ENCODE results near the gene GEMIN4. TPM values are rescaled to one million over a fixed set of nuclear protein-coding genes. Genes with fewer than 3 reads are reported as not detected.
"Not testable (repeated sequence)": the region's sequence is repeated elsewhere in the genome, so short reads cannot be mapped to it uniquely, and the experiment has no call there.

Gene GEMIN4
- total RNA-seq, 1 donor from 2014 or later = 10.9 TPM

DNA sequence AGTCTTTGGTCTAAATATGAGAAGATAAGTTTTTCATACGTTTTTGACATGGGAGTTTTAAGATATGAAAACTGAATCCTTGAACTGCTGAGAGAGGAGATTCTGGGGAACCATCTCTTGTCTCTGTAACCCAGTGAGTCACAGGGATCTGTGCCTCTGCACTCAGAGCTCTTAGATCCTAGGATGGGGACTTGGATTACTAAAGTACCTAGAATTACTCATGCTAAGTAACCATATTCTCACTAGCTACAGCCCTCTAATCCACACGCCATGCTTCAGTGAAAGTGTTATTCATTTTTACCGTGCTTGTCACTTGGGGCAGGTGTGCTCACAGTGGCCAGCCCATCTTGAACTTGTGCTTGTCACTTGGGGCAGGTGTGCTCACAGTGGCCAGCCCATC, 32.1 kb upstream of the GEMIN4 start:
- DNase-seq (ENCODE audit: low spot score) = no peak
- intact Hi-C loops (cut with DNase I) = no loop called here

DNA sequence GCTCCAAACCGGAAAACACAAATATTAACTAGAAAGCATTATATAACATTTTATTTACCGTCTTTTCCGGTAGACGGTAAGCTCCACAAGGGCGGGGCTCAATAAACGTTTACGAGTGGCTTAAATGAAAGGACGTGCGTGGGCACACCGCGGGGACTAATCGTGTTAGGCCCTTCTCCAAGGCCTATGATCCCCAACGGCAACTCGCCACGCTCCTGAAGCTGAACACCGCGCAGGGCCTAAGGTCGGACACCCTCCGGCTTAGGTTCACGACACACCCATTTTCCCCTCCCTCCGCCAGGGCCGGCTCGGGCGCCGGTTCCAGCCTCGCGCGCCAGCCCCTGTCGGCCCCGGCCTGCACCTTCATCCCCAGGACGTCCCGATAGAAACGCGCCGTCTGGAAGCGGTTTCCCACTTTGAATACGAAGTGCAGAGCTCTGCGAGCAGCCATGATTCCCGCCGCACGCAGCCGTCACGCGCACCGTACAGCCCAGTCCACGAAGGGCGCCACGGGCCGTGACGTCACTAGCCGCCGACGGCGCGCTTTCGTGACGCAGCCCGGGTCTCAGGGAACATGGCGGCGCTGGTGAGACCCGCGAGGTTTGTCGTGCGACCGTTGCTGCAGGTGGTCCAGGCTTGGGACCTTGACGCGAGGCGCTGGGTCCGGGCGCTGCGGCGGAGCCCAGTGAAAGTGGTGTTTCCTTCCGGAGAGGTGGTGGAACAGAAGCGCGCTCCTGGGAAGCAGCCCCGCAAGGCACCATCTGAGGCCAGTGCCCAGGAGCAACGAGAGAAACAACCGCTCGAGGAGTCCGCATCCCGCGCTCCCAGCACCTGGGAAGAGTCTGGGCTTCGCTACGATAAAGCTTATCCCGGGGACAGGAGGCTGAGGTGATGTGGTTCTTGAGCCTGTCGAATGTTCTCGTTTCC, 30.0 kb upstream of the GEMIN4 start, which contains the start of the genes GLOD4 and MRM3:
Gene GLOD4, minus strand, starts transcription at position 476 of the 927 bp plus-strand sequence. Its CDS starts 25 bp downstream, at position 451.
Gene MRM3, plus strand, starts transcription at position 549 of the 927 bp plus-strand sequence. Its CDS starts 26 bp downstream, at position 575.
- intact Hi-C loops (cut with DNase I) = no loop called here
- peak; percentile 96 for DNase-seq (ENCODE audit: low spot score)

DNA sequence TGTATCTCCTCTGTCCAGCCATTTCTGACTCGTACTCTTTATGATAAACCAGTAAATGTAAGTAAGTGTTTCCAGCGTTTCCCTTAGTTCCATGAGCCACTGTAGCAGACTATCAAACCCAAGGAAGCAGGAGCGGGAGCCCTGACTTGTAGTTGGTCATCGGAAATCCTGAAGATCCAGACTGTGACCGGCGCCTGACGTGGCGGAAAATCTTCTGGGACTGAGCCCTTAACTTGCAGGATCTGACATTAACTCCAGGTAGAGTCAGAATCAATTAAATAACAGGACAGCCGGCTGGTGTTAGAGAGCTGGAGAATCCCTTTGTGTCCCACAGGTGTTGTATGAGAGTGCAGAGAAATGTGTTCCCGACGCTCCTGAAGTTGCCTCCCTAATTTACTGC, 26.0 kb upstream of the GEMIN4 start:
- intact Hi-C loops (cut with DNase I) = no loop called here
- DNase-seq (ENCODE audit: low spot score) = no peak

DNA sequence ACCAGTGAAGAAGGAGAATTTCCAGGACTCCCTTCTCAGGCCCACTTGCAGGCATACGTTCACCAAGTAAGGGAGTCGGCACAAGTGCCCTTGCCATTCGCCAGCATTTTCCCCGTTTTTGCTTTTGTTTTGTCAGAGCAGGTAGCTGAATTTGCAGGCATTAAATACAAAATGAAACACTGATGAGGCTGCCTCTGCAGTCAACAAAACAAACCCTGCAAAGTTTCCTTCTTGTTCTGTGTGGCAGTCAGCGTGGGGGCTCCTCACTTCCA, 22.2 kb upstream of the GEMIN4 start:
- intact Hi-C loops (cut with DNase I) = no loop called here
- no peak for DNase-seq (ENCODE audit: low spot score)

DNA sequence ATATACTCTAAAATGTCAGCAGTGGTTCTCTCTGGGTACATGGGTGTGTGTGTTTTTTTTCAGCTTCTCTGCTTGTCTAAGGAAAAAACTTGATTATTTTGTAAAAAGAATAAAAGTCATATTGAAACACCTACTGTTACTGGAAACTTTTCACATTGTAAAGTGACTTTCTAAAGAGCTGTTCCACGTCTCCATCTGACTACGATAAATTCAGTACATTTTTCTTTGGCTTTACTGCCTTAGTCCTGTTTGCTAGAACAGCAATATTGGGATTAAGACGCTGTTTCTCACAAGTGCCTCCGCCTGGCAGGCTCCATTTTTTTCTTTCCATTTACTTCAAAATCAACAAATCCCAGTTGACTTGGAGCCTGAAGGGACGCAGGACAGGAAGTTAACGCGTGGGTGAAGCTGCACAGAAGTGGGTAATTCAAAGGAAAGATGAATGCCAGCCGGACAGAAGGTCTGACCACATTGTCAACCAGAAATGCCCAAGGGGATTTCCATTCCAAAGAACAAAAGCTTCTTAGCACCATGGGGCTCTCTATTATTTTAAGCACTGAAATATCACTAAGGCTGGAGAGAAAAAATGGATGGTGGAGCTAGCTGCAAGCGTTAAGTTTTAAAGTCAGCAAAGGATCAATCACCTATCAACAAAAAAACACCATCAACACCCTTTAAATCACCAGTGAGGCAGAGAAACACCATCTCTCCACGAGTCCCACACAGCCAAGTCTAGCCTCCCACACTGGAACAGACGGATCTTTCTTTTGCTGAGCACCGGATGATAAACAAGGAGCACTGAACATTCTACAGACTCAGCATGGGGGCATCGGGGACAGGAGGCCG, 21.6 kb upstream of the GEMIN4 start:
- DNase-seq (ENCODE audit: low spot score) = no peak
- intact Hi-C loops (cut with DNase I) = no loop called here

DNA sequence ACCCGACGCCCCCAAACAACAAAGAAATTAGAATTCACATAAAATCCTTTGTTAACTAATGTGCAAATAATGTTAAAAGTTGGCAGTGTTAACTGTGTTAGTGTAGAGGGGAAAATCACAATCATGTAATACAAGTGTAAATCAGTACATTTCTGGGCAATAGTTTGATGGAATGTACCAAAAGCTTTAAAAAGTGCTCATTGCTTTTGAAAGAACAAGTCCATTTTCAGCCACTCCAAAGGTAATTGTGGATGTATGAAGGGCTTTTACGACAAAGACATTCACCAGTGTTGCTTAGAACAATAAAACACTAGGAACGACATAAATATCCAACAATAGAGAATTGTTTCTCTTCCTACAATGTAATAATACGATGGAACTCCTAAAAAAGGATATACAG, 21.0 kb upstream of the GEMIN4 start:
- intact Hi-C loops (cut with DNase I) = no loop called here
- DNase-seq (ENCODE audit: low spot score) = no peak

DNA sequence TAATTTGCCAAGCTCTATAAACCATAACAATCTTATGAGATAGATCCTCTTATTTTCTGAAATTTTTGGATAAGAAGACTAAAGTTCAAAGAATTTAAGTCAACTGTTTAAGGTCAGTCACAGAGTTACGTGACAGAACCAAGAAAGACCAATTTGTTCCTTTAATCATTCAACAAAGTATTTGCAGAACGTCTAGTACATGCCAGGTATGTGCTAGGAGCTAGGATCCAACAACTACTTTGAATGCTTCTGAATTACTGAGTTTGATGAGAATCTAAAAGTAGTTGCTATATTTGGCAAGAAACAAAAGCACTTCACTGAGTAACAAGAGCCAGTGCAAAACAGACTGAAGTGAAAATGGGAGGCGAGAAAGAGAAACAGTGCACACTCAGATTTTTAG, 15.0 kb upstream of the GEMIN4 start:
- intact Hi-C loops (cut with DNase I) = no loop called here
- DNase-seq (ENCODE audit: low spot score) = no peak

DNA sequence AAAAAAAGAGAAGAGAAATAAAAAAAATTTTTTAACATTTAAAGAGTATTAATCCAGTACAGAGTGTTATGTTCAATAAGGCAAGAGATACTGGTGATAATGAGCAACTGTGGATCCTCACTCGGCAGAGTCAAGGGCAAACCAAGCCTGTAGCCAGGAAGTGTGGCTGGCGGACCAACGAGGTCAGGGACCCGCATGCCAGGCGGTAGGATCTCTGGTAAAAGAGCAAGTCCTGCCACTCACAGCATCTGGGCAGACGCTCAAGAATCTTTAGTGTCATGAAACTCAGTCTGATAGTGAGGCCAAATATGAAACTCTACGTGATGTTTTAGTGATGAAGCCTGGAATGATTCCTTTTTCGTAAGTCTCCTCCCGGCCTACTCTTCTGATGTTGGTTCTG, 8.3 kb upstream of the GEMIN4 start:
- intact Hi-C loops (cut with DNase I) = no loop called here
- no peak for DNase-seq (ENCODE audit: low spot score)

DNA sequence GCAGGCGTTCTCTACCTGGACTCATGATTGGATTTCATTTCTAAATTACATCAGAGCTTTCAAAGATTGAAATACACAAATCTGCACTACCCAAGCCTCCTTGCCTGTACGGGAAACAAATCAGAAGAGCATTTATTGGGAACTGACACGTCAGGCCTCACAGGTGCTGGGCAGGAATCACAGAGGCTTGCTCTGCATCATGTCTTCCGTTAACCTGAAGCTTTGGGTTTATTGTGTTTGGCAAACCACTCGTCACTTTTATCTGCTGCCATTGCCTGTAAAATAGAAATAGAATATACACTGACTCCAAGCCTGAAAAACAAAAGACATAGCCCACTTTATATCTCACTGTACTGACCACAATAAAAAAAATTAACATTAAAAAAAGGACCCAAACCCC, 7.9 kb upstream of the GEMIN4 start:
- intact Hi-C loops (cut with DNase I) = no loop called here
- no peak for DNase-seq (ENCODE audit: low spot score)

DNA sequence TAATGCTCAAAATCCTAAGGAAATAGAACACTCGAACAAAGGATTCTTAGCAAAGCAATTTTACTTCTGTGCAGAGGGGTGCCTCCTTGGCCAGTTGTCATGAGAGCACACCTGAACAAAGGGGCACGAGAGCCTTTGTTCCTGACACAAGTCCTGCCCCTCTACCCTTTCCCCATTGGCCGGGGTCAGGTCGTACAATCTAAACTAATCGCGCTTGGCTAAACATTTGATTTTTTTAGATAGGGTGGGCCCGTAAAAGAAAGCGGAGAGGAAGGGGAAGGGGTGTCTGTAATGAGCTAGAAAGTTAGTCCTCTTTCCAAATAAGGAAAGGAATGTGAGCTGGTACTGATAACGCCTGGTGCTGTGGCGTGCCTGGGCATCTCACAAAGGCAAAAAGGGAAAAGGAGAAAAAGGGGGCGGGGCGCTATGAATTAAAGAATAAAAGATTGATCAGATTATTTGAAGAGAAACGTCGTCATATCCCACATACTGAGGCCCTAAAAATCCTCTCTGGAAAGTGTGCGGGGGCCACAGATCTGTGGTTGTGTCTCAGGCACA, 4.0 kb upstream of the GEMIN4 start:
- intact Hi-C loops (cut with DNase I); DNase-seq (ENCODE audit: low spot score): not testable (repeated sequence)

DNA sequence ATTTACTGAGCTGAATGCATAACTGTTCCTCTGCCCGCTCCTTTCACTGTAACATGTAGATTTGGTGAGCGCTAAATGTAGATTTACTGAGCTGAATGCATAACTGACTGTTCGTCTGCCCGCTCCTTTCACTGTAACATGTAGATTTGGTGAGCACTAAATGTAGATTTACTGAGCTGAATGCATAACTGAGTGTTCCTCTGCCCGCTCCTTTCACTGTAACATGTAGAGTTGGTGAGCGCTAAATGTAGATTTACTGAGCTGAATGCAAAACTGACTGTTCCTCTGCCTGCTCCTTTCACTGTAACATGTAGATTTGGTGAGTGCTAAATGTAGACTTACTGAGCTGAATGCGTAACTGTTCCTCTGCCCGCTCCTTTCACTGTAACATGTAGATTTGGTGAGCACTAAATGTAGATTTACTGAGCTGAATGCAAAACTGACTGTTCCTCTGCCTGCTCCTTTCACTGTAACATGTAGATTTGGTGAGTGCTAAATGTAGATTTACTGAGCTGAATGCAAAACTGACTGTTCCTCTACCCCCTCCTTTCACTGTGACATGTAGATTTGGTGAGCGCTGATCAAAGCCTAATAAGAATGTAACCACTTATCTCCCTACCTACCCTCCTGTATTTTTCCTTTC, 3.4 kb upstream of the GEMIN4 start:
- DNase-seq (ENCODE audit: low spot score); intact Hi-C loops (cut with DNase I): not testable (repeated sequence)

DNA sequence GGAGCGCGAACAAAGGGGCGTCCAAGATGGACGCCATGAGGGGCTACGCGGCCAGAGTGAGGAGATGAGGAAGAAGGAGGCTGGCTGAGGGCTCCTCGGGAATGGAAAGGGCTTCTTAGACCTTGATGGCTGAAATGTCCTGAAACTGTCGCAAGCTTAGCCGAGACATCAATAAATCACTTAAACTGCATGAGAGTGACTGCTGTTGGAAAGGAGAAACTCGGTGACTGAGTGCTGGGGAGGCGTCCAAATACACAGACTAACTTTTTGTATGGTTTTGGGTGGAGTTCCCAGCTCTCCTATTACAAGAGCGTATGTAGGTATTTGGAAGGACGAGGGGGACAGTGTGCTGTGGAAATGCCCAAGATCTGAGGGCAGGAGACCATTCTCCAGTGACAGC, 1.4 kb upstream of the GEMIN4 start:
- no peak for DNase-seq (ENCODE audit: low spot score)
- intact Hi-C loops (cut with DNase I) = no loop called here

DNA sequence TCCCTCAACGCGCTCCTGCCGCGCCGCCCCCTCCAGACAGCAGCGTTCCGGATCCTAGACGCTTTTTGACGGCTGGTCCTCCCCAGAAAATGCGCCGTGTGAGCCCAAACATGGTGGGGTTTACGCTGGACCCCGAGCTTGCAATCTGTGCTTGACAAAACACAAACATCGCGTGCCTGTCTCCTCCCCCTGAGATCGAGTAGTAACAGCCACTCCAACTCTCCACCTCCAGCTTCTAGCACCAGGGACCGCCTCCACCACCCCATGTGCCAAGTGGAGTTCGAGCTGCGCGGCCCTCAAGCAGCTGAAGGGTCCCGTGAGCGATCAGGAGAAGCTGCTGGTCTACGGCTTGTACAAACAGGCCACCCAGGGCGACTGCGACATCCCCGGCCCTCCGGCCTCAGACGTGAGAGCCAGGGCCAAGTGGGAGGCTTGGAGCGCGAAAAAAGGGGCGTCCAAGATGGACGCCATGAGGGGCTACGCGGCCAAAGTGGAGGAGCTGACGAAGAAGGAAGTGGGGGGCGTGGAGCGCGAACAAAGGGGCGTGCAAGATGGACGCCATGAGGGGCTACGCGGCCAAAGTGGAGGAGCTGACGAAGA, 656 bp upstream of the GEMIN4 start:
- intact Hi-C loops (cut with DNase I) = no loop called here

DNA sequence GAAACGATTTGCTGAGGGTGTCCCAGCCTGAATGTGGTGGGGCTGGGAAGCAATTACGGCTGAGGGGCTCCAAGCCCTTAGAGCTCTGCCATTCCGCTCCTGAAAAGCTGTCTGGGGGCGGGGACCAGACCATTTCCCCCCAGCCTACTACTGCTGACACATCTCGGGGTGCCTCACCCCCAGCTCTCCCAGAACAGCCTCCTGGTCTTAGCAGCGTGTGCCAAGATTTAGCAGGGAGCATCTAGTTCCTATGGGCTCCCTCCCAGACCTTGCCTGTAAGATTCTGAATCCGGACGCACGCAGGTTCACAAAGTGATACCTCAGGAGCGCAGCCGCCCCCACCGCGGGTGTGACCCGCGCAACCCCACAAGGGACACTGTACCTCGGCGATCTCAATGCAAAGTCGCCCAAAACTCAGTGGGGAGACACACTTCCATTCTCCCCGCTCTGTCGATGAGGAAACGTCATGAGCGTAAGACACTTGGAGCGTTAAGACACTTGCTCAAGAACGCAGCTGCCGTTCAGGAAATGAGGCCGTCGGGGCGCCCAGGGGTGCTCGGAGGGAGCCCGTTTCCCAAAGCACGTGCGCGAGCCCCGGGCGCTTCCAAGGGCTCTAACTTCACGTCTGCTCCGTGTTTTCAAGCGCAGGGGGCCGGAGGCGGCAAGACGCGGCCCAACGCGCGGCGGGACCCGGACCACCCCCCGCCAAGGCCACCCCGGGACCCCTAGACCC, 629 bp downstream of the GEMIN4 start:
- intact Hi-C loops (cut with DNase I) = no loop called here

More for the DNA sequence above, 656 bp upstream of the GEMIN4 start:
- DNase-seq (ENCODE audit: low spot score) = no peak

DNA sequence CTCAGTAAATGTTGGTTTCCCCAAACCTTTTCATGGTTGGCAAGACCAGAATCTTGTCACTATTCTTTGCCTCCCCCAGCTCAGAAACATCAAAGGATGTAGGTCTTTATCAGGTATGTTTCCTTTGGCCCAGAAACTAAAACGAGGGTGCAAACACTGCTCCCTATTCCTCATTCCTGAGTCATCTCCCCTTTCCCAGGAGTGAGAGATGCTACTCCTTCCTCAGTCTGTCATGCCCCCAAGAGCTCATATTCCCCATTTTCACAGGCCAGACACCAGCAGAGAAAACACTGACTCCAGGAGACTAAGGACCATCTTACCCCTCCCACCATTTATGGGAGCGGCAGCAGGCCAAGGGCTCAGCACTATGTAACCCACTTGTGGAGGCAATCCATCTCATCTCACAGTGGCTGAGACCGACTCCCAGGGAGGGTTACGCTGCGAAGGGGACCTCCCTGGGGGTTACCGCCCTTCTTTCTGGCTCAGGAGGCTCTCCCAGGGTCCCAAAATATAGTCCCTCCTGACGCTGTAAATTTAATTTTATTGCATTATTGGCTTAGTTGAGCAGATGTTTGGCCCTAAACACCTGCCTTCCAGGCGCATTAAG, 1.5 kb downstream of the GEMIN4 start:
- DNase-seq (ENCODE audit: low spot score) = no peak
- intact Hi-C loops (cut with DNase I) = no loop called here

More for the DNA sequence above, 629 bp downstream of the GEMIN4 start:
- no peak for DNase-seq (ENCODE audit: low spot score)

DNA sequence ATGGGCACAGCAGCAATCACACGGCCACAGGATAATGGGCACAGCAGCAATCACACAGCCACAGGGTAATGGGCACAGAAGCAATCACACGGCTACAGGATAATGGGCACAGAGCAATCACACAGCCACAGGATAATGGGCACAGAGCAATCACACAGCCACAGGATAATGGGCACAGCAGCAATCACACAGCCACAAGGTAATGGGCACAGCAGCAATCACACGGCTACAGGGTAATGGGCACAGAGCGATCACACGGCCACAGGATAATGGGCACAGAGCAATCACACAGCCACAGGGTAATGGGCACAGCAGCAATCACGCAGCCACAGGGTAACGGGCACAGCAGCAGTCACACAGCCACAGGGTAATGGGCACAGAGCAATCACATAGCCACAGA, 2.7 kb downstream of the GEMIN4 start:
- DNase-seq (ENCODE audit: low spot score); intact Hi-C loops (cut with DNase I): not testable (repeated sequence)

DNA sequence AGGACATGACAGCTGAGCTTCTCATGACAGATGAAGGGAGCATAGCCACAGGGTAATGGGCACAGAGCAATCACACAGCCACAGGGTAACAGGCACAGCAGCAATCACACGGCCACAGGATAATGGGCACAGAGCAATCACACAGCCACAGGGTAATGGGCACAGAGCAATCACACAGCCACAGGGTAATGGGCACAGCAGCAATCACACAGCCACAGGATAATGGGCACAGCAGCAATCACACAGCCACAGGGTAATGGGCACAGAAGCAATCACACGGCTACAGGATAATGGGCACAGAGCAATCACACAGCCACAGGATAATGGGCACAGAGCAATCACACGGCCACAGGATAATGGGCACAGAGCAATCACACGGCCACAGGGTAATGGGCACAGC, 3.5 kb downstream of the GEMIN4 start:
- DNase-seq (ENCODE audit: low spot score); intact Hi-C loops (cut with DNase I): not testable (repeated sequence)
